ENCODE results near the gene ERBB2.

GRCh38 chr17:39772415-39772814 is 72.6 kb downstream of the ERBB2 start:
- TF ChIP-seq, protein P1, sequence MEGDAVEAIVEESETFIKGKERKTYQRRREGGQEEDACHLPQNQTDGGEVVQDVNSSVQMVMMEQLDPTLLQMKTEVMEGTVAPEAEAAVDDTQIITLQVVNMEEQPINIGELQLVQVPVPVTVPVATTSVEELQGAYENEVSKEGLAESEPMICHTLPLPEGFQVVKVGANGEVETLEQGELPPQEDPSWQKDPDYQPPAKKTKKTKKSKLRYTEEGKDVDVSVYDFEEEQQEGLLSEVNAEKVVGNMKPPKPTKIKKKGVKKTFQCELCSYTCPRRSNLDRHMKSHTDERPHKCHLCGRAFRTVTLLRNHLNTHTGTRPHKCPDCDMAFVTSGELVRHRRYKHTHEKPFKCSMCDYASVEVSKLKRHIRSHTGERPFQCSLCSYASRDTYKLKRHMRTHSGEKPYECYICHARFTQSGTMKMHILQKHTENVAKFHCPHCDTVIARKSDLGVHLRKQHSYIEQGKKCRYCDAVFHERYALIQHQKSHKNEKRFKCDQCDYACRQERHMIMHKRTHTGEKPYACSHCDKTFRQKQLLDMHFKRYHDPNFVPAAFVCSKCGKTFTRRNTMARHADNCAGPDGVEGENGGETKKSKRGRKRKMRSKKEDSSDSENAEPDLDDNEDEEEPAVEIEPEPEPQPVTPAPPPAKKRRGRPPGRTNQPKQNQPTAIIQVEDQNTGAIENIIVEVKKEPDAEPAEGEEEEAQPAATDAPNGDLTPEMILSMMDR (IDR thresholded peaks at IDR 0.05 in 2 of 3, conservative IDR thresholded peaks at IDR 0.05 in 1 of 3; ENCODE audit: control insufficient read depth in 2 of 3, extremely low read depth in 1 of 3, insufficient read depth in 1 of 3, low read depth in 3 of 3, low read length in 3 of 3), result no peak
- TF ChIP-seq POLR2A (IDR thresholded peaks at IDR 0.05; ENCODE audit: low read depth, low read length), result no peak
- TF ChIP-seq GABPA (IDR thresholded peaks at IDR 0.05; ENCODE audit: low read depth), result no peak
